Gastroesophageal sphincter (tissue), 4 donors: ENCODE data around the gene DLK2. TPM values are rescaled to one million over a fixed set of nuclear protein-coding genes. Genes with fewer than 3 reads are reported as not detected.

Experiments used
- ATAC-seq: fragments of 150-250 bp; one replicate; pipeline ENCODE4 v1.9.1; 2016; ENCODE audit warnings: mild to moderate bottlenecking, moderate library complexity
- H3K27ac ChIP-seq, 4 donors: fragments of 200-600 bp; sonication (generic) in 3 of 4; 1 replicate in 3 of 4; 2 replicates in 1 of 4; pipeline ENCODE4 v1.5.1; 2016 to 2019
- H3K27me3 ChIP-seq: fragments of 200-600 bp; sonication (generic); one replicate; pipeline ENCODE4 v1.5.1; 2019
- H3K36me3 ChIP-seq, 2 donors: fragments of 200-600 bp; sonication (generic); one replicate each; pipeline ENCODE4 v1.5.1; 2019; ENCODE audit warnings: control low read depth in 1 of 2
- H3K4me1 ChIP-seq, 3 donors: fragments of 200-600 bp; sonication (generic); 1 replicate in 2 of 3; 2 replicates in 1 of 3; pipeline ENCODE4 v1.5.1; 2016 to 2019; ENCODE audit warnings: control low read depth in 2 of 3
- H3K4me3 ChIP-seq, 2 donors: fragments of 200-600 bp; sonication (generic); one replicate each; pipeline ENCODE4 v1.5.1; 2019; ENCODE audit warnings: mild to moderate bottlenecking in 1 of 2, moderate library complexity in 1 of 2
- H3K9me3 ChIP-seq, 3 donors: fragments of 200-600 bp; sonication (generic); one replicate each; pipeline ENCODE4 v1.5.1; 2017 to 2019; ENCODE audit warnings: control low read depth in 2 of 3
- EP300 ChIP-seq: sonication (generic); formaldehyde crosslinking; IDR thresholded peaks from one replicate; pipeline ENCODE4 v1.6.1; 2017; ENCODE audit warnings: antibody characterized with exemption, mild to moderate bottlenecking
- POLR2A ChIP-seq, 2 donors: fragments of 450-650 bp; IDR thresholded peaks; one replicate each; pipeline ENCODE4 v1.6.1; 2017; ENCODE audit warnings: antibody characterized with exemption in 2 of 2, mild to moderate bottlenecking in 2 of 2, moderate library complexity in 1 of 2
- POLR2AphosphoS5 ChIP-seq: sonication (generic); formaldehyde crosslinking; IDR thresholded peaks from one replicate; pipeline ENCODE4 v1.6.1; 2017; ENCODE audit warnings: antibody characterized with exemption
- WGBS, 2 donors: methylation state at CpG; one replicate each; pipeline ENCODE4 v1.1.5; 2018; ENCODE audit warnings: low coverage in 1 of 2; 5-methylcytosine and 5-hydroxymethylcytosine counted together
- total RNA-seq, 4 donors: library from RNA; depleted of rRNA; stranded (reverse); fragments of >200 nt; gene quantifications; one replicate each; pipeline ENCODE4 v1.1.0, GENCODE V29; 2016
- TF ChIP-seq, protein P1 (sequence below), 4 experiments: fragments of 200-600 bp in 2 of 4; fragments of 450-650 bp in 2 of 4; sonication (generic) in 1 of 4; IDR thresholded peaks; one replicate each; pipeline ENCODE4 v1.5.1; 2017 to 2019; ENCODE audit warnings: antibody characterized with exemption in 4 of 4, mild to moderate bottlenecking in 2 of 4, moderate library complexity in 2 of 4

DLK2 gene
- total RNA-seq, 4 donors from 2014 or later, result 0.54 TPM; not detected in 3

DNA sequence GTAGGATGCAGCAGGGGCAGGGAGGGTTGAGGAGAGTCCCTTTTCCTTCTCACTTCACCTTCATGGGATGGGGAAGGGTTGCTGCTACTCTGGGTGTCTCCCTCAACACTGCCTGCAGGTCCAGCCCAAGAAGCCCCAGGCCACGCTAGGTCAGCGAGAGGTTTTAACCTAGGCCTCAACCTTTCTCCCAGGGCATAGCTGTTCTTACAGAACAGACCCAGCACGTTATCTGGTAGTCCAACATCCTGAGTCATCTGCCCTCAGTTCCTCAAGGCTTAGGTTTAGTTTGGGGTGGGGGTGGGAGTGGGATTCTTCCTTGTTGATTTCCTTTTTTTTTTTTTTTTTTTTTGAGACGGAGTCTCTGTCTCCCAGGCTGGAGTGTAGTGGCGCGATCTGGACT is 39.0 kb upstream of the DLK2 start:
- H3K4me3 ChIP-seq, result no peak overlapping the region
- no peaks in the 10 kb centered on the region for H3K27me3 ChIP-seq
- TF ChIP-seq POLR2AphosphoS5, result no peak
- TF ChIP-seq EP300, result no peak
- TF ChIP-seq, protein P1, sequence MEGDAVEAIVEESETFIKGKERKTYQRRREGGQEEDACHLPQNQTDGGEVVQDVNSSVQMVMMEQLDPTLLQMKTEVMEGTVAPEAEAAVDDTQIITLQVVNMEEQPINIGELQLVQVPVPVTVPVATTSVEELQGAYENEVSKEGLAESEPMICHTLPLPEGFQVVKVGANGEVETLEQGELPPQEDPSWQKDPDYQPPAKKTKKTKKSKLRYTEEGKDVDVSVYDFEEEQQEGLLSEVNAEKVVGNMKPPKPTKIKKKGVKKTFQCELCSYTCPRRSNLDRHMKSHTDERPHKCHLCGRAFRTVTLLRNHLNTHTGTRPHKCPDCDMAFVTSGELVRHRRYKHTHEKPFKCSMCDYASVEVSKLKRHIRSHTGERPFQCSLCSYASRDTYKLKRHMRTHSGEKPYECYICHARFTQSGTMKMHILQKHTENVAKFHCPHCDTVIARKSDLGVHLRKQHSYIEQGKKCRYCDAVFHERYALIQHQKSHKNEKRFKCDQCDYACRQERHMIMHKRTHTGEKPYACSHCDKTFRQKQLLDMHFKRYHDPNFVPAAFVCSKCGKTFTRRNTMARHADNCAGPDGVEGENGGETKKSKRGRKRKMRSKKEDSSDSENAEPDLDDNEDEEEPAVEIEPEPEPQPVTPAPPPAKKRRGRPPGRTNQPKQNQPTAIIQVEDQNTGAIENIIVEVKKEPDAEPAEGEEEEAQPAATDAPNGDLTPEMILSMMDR (IDR thresholded peaks at IDR 0.05), result no peak
- no peak for TF ChIP-seq POLR2A (IDR thresholded peaks at IDR 0.05)
- 100% methylated on average over 3 of the region's 6 CpGs; no CpG with 5 or more reads in 1 of the 2 donors for WGBS, 2 donors
- no peaks in the 10 kb centered on the region for H3K9me3 ChIP-seq
- H3K36me3 ChIP-seq, result peaks cover 0 to 19% of the 10 kb centered on the region in 2 donors
- no peak for ATAC-seq
- peaks cover 2 to 36% (median 29%) of the 10 kb centered on the region in 3 donors for H3K4me1 ChIP-seq
- no peak overlapping the region for H3K27ac ChIP-seq

DNA sequence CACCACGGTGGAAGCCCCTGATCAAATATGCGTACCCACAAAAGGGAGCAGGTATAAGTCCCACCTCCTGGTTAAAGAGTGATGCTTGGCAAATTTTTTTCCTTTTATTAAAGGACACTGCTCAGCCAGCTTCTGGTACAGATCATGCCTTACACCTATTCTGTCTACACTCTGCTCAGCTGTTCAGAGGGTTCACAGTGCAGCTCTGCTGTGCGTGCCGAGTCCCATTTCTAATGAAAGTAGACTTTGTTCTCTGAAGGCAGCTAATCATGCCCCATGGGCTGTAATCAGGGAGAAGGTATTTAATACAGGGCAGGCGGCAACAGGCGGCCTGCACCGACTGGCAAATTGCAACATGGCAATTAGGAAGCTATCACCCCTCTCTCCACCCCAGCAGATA is 38.5 kb upstream of the DLK2 start:
- H3K4me3 ChIP-seq, result no peak overlapping the region
- peaks cover 2 to 31% (median 29%) of the 10 kb centered on the region in 3 donors for H3K4me1 ChIP-seq
- no peaks in the 10 kb centered on the region for H3K27me3 ChIP-seq
- no peaks in the 10 kb centered on the region for H3K9me3 ChIP-seq
- no peak for TF ChIP-seq POLR2AphosphoS5
- no peak for TF ChIP-seq EP300
- no peak for TF ChIP-seq POLR2A (IDR thresholded peaks at IDR 0.05)
- TF ChIP-seq, protein P1 (IDR thresholded peaks at IDR 0.05), result no peak
- H3K36me3 ChIP-seq, result peaks cover 0 to 14% of the 10 kb centered on the region in 2 donors
- 84% methylated on average over 6 of the region's 7 CpGs; no CpG with 5 or more reads in 1 of the 2 donors for WGBS, 2 donors
- no peak overlapping the region for H3K27ac ChIP-seq
- ATAC-seq, result no peak

DNA sequence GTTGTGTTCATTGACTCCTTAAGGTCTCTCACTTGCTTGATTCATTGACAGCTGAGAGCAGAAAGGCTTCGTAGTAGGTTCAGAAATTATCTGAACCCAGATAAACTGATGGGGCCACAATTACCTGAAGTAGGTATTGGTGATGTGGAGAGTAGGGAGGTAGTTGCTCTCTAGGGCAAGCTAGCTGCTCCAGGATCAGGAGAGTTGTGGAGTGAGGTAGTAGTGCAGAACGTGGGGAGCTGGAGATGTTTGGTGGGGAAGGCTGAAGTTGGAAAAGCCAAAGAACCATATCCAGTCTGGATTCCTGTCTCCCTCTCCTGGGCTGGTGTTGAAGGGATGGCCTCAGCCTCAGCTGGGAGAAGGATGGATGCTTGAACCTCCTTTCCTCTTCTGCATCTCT is 37.9 kb upstream of the DLK2 start:
- 64 to 70% methylated on average over 1 to 2 of the region's 2 CpGs for WGBS, 2 donors
- Histone ChIP-seq H3K4me1 (peaks cover 2 to 31% (median 29%) of the 10 kb centered on the region in 3 donors), H3K9me3 (no peaks in the 10 kb centered on the region), H3K27me3 (no peaks in the 10 kb centered on the region), H3K36me3 (peaks cover 0 to 8% of the 10 kb centered on the region in 2 donors), H3K27ac (peak overlapping the region in 2 of 4 donors; percentile 69 to 75), H3K4me3 (no peak overlapping the region)
- ATAC-seq, result no peak
- TF ChIP-seq POLR2A (IDR thresholded peaks at IDR 0.05) (no peak), POLR2AphosphoS5 (no peak), EP300 (no peak)
- TF ChIP-seq, protein P1 (IDR thresholded peaks at IDR 0.05), result no peak

DNA sequence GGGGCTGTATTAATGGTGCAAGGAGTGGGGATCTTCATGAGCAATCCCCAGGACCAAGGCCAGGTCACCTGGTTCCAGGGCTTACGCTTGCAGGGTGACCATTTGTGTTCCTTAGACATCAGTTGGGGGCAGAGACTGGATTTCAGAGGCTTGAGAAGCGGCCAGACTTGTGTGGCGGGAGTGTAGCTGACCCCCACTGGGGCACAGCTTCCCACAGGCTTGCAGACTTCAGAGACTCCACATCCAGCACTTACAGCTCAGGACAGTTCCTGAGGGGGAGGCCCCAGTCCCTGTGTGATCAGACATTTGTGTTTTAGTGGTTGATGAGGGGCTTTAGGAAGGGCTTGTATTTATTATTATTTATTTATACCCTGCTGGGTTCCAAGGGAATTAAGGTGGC is 37.3 kb upstream of the DLK2 start:
- Histone ChIP-seq H3K36me3 (peaks cover 0 to 3% of the 10 kb centered on the region in 2 donors), H3K27me3 (no peaks in the 10 kb centered on the region), H3K4me3 (no peak overlapping the region), H3K27ac (peak overlapping the region in 3 of 4 donors; percentile 65 to 75 (median 69)), H3K4me1 (peaks cover 2 to 29% (median 28%) of the 10 kb centered on the region in 3 donors), H3K9me3 (no peaks in the 10 kb centered on the region)
- 46% methylated on average over 2 of the region's 3 CpGs; no CpG with 5 or more reads in 1 of the 2 donors for WGBS, 2 donors
- peak; percentile 44 for ATAC-seq
- TF ChIP-seq POLR2AphosphoS5, result no peak
- TF ChIP-seq POLR2A (IDR thresholded peaks at IDR 0.05), result no peak
- TF ChIP-seq EP300, result no peak
- TF ChIP-seq, protein P1 (IDR thresholded peaks at IDR 0.05), result no peak
